ENCODE data around the gene KCNIP4. TPM values are rescaled to one million over a fixed set of nuclear protein-coding genes. Genes with fewer than 3 reads are reported as not detected.

Gene KCNIP4
- total and polyA plus RNA-seq, 2 of the 8 experiments (the other 6 are each of a cell fraction or from before 2014, with no cell fraction given), result 0.06 TPM; not detected in 1

- no peak overlapping the region for H2BK15ac ChIP-seq (ENCODE audit: low read length)
- no peak overlapping the region for H4K8ac ChIP-seq (ENCODE audit: extremely low read depth, insufficient read depth, low read length)
- no peak overlapping the region for H3K27ac ChIP-seq (ENCODE audit: low read depth, low read length)
- no peaks in the 10 kb centered on the region for H3K36me3 ChIP-seq (ENCODE audit: control insufficient read depth in 2 of 4, insufficient read depth in 4 of 4, low read length in 3 of 4)
- H3K27me3 ChIP-seq (replicated peaks in 1 of 4; ENCODE audit: control insufficient read depth in 3 of 4, extremely low read depth in 1 of 4, insufficient read depth in 3 of 4, low read length in 3 of 4), result no peaks in the 10 kb centered on the region
- H2BK5ac ChIP-seq (ENCODE audit: low read depth, low read length), result no peak overlapping the region
- ChIA-PET CTCF (ENCODE audit: partially characterized antibody) (interaction anchor here (1.6 kb wide), 1 partner anchor 9 kb away, joined by 3 read pairs; no protein-coding TSS in a partner anchor), POLR2A (ENCODE audit: partially characterized antibody) (no interaction called here)
- H2AK5ac ChIP-seq (ENCODE audit: low read depth, low read length), result no peak overlapping the region
- no peak overlapping the region for H3K4me3 ChIP-seq (ENCODE audit: extremely low read depth in 1 of 4, insufficient read depth in 2 of 4, low read depth in 3 of 4, low read length in 4 of 4)
- H3K18ac ChIP-seq (ENCODE audit: extremely low read depth, low read length), result no peak overlapping the region
- 89% methylated on average over 3 of the region's 3 CpGs; no CpG with 5 or more reads in 1 of the 2 experiments for WGBS, 2 experiments (ENCODE audit: extremely low coverage in 1 of 2, insufficient coverage in 1 of 2, insufficient read length in 1 of 2, insufficient replicate concordance in 2 of 2, low coverage in 1 of 2, low lambda C conversion rate in 2 of 2, missing lambda C conversion rate in 1 of 2)
- H3K79me1 ChIP-seq (ENCODE audit: low read depth, low read length), result no peaks in the 10 kb centered on the region
- no peak overlapping the region for H3K56ac ChIP-seq (replicated peaks; ENCODE audit: insufficient read length, low read depth, low read length)
- H2BK20ac ChIP-seq (ENCODE audit: low read length), result no peak overlapping the region
- H2AFZ ChIP-seq (ENCODE audit: low read length), result no peak overlapping the region
- no peak overlapping the region for H4K5ac ChIP-seq (ENCODE audit: insufficient read length, low read depth, low read length)
- no peaks in the 10 kb centered on the region for H3K79me2 ChIP-seq (ENCODE audit: control insufficient read depth in 1 of 2, insufficient read depth in 2 of 2, low read length in 2 of 2)
- no peak overlapping the region for H3K9ac ChIP-seq (replicated peaks in 1 of 4; ENCODE audit: extremely low read depth in 1 of 4, low read depth in 3 of 4, low read length in 3 of 4)
- H3K4me2 ChIP-seq (ENCODE audit: insufficient read depth in 1 of 2, low read depth in 2 of 2, low read length in 2 of 2), result no peak overlapping the region
- no peaks in the 10 kb centered on the region for H4K20me1 ChIP-seq (replicated peaks in 1 of 2; ENCODE audit: control insufficient read depth in 1 of 2, insufficient read depth in 2 of 2, low read length in 2 of 2)
- no peaks in the 10 kb centered on the region for H3K4me1 ChIP-seq (replicated peaks in 1 of 4; ENCODE audit: control insufficient read depth in 3 of 4, insufficient read depth in 4 of 4, low read length in 3 of 4)
- H3K9me3 ChIP-seq (ENCODE audit: insufficient read depth in 2 of 2, low read depth in 1 of 2, low read length in 1 of 2), result no peaks in the 10 kb centered on the region
- H3K4ac ChIP-seq (replicated peaks; ENCODE audit: insufficient read length, low read depth, low read length), result no peak overlapping the region
- no peak overlapping the region for H3K14ac ChIP-seq (ENCODE audit: insufficient read length)
- H3K23ac ChIP-seq (ENCODE audit: insufficient read length), result no peak overlapping the region
- H2BK120ac ChIP-seq (replicated peaks; ENCODE audit: low read depth, low read length), result no peak overlapping the region
- FAIRE-seq (no peak), DNase-seq (ENCODE audit: low read depth in 1 of 2, low spot score in 2 of 2) (no peak)
- H4K91ac ChIP-seq (replicated peaks; ENCODE audit: insufficient read length, low read length), result no peak overlapping the region
- no peaks in the 10 kb centered on the region for H3K23me2 ChIP-seq (ENCODE audit: low read depth, low read length)
- H2BK12ac ChIP-seq (ENCODE audit: low read depth, low read length), result no peak overlapping the region
- TF ChIP-seq, protein P1, sequence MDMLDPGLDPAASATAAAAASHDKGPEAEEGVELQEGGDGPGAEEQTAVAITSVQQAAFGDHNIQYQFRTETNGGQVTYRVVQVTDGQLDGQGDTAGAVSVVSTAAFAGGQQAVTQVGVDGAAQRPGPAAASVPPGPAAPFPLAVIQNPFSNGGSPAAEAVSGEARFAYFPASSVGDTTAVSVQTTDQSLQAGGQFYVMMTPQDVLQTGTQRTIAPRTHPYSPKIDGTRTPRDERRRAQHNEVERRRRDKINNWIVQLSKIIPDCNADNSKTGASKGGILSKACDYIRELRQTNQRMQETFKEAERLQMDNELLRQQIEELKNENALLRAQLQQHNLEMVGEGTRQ (IDR thresholded peaks at IDR 0.05; ENCODE audit: low read length), result no peak
- TF ChIP-seq EGR1 (IDR thresholded peaks at IDR 0.05; ENCODE audit: borderline replicate concordance, low read depth, low read length) (no peak), PHF8 (conservative IDR thresholded peaks at IDR 0.05; ENCODE audit: low read depth, low read length) (no peak), CEBPB (IDR thresholded peaks at IDR 0.05; ENCODE audit: low read depth, low read length) (no peak), RNF2 (IDR thresholded peaks at IDR 0.05; ENCODE audit: borderline replicate concordance, low read depth, low read length, missing control alignments, poor library complexity, severe bottlenecking) (no peak), CBX5 (IDR thresholded peaks at IDR 0.05; ENCODE audit: low read depth, low read length) (no peak), JUND (IDR thresholded peaks at IDR 0.05; ENCODE audit: low read length) (no peak), POLR2A (IDR thresholded peaks at IDR 0.05; ENCODE audit: control extremely low read depth in 1 of 2, low read depth in 2 of 2, low read length in 2 of 2) (no peak), SAP30 (IDR thresholded peaks at IDR 0.05; ENCODE audit: insufficient read depth, insufficient replicate concordance, low read length) (no peak), RFX5 (IDR thresholded peaks at IDR 0.05; ENCODE audit: borderline replicate concordance, low read depth, low read length) (no peak), POU5F1 (IDR thresholded peaks at IDR 0.05; ENCODE audit: low read depth, low read length) (no peak)
- TF ChIP-seq, protein P2, sequence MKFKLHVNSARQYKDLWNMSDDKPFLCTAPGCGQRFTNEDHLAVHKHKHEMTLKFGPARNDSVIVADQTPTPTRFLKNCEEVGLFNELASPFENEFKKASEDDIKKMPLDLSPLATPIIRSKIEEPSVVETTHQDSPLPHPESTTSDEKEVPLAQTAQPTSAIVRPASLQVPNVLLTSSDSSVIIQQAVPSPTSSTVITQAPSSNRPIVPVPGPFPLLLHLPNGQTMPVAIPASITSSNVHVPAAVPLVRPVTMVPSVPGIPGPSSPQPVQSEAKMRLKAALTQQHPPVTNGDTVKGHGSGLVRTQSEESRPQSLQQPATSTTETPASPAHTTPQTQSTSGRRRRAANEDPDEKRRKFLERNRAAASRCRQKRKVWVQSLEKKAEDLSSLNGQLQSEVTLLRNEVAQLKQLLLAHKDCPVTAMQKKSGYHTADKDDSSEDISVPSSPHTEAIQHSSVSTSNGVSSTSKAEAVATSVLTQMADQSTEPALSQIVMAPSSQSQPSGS (IDR thresholded peaks at IDR 0.05; ENCODE audit: low read length), result no peak
Measured at GRCh38 chr4:20752641-20753040, 1195.9 kb downstream of the KCNIP4 start.

Data from H1 (cell line).